HG02623 (cell line): ENCODE measurements around the gene PAXX.
A peak's percentile ranks its signal among the peaks of the same experiment; 100 is the strongest.

ENCODE experiments used
- ATAC-seq: cut with Tn5 transposase; IDR thresholded peaks from one replicate; pipeline ENCODE4 v1.9.1; 2021; ENCODE audit warnings: moderate library complexity; ENCODE audit not compliant: unreplicated experiment

Gene PAXX

GRCh38 chr9:136991993-136992818 is at the start of gene PAXX:
Gene PAXX, plus strand, starts transcription at chr9:136992422. Its CDS starts 22 bp downstream, at chr9:136992444.
- ATAC-seq: peak; percentile 67

- ATAC-seq: no peak
Measured at GRCh38 chr9:136942881-136943230, 49.4 kb upstream of the PAXX start.

GRCh38 chr9:136943291-136944211 is 48.7 kb upstream of the PAXX start:
- peak; percentile 18 for ATAC-seq

- ATAC-seq: peak; percentile 23
Measured at GRCh38 chr9:136944212-136944518, 48.1 kb upstream of the PAXX start.

- ATAC-seq: peak; percentile 61
Measured at GRCh38 chr9:136944519-136945332, 47.5 kb upstream of the PAXX start, which contains the start of the genes C8G and FBXW5. Gene C8G, plus strand, starts transcription at chr9:136945243. Its CDS starts 78 bp downstream, at chr9:136945321. Gene FBXW5, minus strand, starts transcription at chr9:136944738. Its CDS starts 655 bp downstream, at chr9:136944083.

- no peak for ATAC-seq
Measured at GRCh38 chr9:136945333-136946227, 46.6 kb upstream of the PAXX start.

GRCh38 chr9:136946228-136947027 is 45.8 kb upstream of the PAXX start:
- ATAC-seq: no peak

GRCh38 chr9:136947028-136947891 is 45.0 kb upstream of the PAXX start:
- no peak for ATAC-seq

- no peak for ATAC-seq
Measured at GRCh38 chr9:136947955-136948510, 44.2 kb upstream of the PAXX start.

GRCh38 chr9:136949239-136949816 is 42.9 kb upstream of the PAXX start:
- ATAC-seq: no peak

- peak; percentile 72 for ATAC-seq
Measured at GRCh38 chr9:136949817-136950655, 42.2 kb upstream of the PAXX start.

GRCh38 chr9:136950656-136951276 is 41.5 kb upstream of the PAXX start:
- no peak for ATAC-seq

- ATAC-seq: no peak
Measured at GRCh38 chr9:136951541-136952320, 40.5 kb upstream of the PAXX start, which contains the start of gene LCN12. Gene LCN12, plus strand, starts transcription at chr9:136952273. Its CDS starts 55 bp downstream, at chr9:136952328.

GRCh38 chr9:136952321-136952850 is 39.8 kb upstream of the PAXX start:
- no peak for ATAC-seq
